Hepatocyte (in vitro differentiated cells): ENCODE measurements around the gene HLA-E. TPM values are rescaled to one million over a fixed set of nuclear protein-coding genes. Genes with fewer than 3 reads are reported as not detected.
"Not testable (repeated sequence)": the region's sequence is repeated elsewhere in the genome, so short reads cannot be mapped to it uniquely, and the experiment has no call there.

Experiments
- DNase-seq: peaks from one replicate; pipeline ENCODE4 v3.0.0-alpha.2; 2016; ENCODE audit warnings: low spot score
- H2AFZ ChIP-seq: fragments of 200-600 bp; sonication (generic); 2 replicates; pipeline ENCODE4 v1.6.0; 2016; ENCODE audit warnings: antibody characterized with exemption, mild to moderate bottlenecking
- H3K27ac ChIP-seq: fragments of 200-600 bp; sonication (generic); 2 replicates; pipeline ENCODE4 v1.5.1; 2016; ENCODE audit warnings: mild to moderate bottlenecking
- H3K27me3 ChIP-seq: fragments of 200-600 bp; sonication (generic); 2 replicates; pipeline ENCODE4 v1.6.1; 2016
- H3K36me3 ChIP-seq: fragments of 200-600 bp; sonication (generic); replicated peaks from 2 replicates; pipeline ENCODE4 v1.5.1; 2016; ENCODE audit warnings: low read depth; ENCODE audit not compliant: insufficient read depth
- H3K4me1 ChIP-seq: fragments of 200-600 bp; sonication (generic); 2 replicates; pipeline ENCODE4 v1.5.1; 2016; ENCODE audit warnings: mild to moderate bottlenecking, moderate library complexity; ENCODE audit not compliant: insufficient read depth
- H3K4me2 ChIP-seq: fragments of 200-600 bp; sonication (generic); 2 replicates; pipeline ENCODE4 v1.6.0; 2016
- H3K4me3 ChIP-seq: fragments of 200-600 bp; sonication (generic); 2 replicates; pipeline ENCODE4 v1.5.1; 2016; ENCODE audit warnings: mild to moderate bottlenecking
- H3K79me2 ChIP-seq: fragments of 200-600 bp; sonication (generic); 2 replicates; pipeline ENCODE4 v1.6.0; 2017; ENCODE audit warnings: mild to moderate bottlenecking
- H3K9me2 ChIP-seq: fragments of 200-600 bp; sonication (generic); replicated peaks from 2 replicates; pipeline ENCODE4 v1.6.0; 2017; ENCODE audit warnings: mild to moderate bottlenecking; ENCODE audit not compliant: insufficient read depth
- H3K9me3 ChIP-seq: fragments of 200-600 bp; sonication (generic); 2 replicates; pipeline ENCODE4 v1.5.1; 2016; ENCODE audit warnings: low read depth, mild to moderate bottlenecking
- H4K20me1 ChIP-seq: fragments of 200-600 bp; sonication (generic); 2 replicates; pipeline ENCODE4 v1.6.0; 2016; ENCODE audit warnings: mild to moderate bottlenecking; ENCODE audit not compliant: insufficient read depth, poor library complexity, severe bottlenecking
- CTCF ChIP-seq: fragments of 200-600 bp; sonication (generic); IDR thresholded peaks from 2 replicates; pipeline ENCODE4 v1.5.1; 2016; ENCODE audit warnings: antibody characterized with exemption, mild to moderate bottlenecking; ENCODE audit not compliant: poor library complexity
- EZH2 ChIP-seq: fragments of 200-600 bp; sonication (generic); IDR thresholded peaks from 2 replicates; pipeline ENCODE4 v1.6.1; 2016; ENCODE audit warnings: antibody characterized with exemption, mild to moderate bottlenecking, borderline replicate concordance
- EZH2phosphoT487 ChIP-seq: fragments of 200-600 bp; sonication (generic); IDR thresholded peaks from one replicate; pipeline ENCODE4 v1.6.1; 2018; ENCODE audit warnings: antibody characterized with exemption, mild to moderate bottlenecking, low read depth, moderate library complexity; ENCODE audit not compliant: unreplicated experiment, severe bottlenecking
- WGBS: methylation state at CpG from one replicate; pipeline ENCODE4 v1.1.6; 2016; ENCODE audit warnings: low lambda C conversion rate; ENCODE audit errors: missing lambda C conversion rate; 5-methylcytosine and 5-hydroxymethylcytosine counted together
- polyA plus RNA-seq: library from polyadenylated mRNA; unstranded; fragments of >200 nt; fragmentation: Nextera tagmentation; extraction: Ambion mirVana; gene quantifications from 2 replicates; pipeline ENCODE4 v1.2.1, GENCODE V29; 2016
- total RNA-seq: library from RNA; depleted of rRNA; stranded (reverse); fragments of >200 nt; gene quantifications from 2 replicates; pipeline ENCODE4 v1.2.3, GENCODE V29; 2014

The HLA-E gene
- total and polyA plus RNA-seq, 2 experiments from 2014 or later, result 141 to 158 TPM

DNA sequence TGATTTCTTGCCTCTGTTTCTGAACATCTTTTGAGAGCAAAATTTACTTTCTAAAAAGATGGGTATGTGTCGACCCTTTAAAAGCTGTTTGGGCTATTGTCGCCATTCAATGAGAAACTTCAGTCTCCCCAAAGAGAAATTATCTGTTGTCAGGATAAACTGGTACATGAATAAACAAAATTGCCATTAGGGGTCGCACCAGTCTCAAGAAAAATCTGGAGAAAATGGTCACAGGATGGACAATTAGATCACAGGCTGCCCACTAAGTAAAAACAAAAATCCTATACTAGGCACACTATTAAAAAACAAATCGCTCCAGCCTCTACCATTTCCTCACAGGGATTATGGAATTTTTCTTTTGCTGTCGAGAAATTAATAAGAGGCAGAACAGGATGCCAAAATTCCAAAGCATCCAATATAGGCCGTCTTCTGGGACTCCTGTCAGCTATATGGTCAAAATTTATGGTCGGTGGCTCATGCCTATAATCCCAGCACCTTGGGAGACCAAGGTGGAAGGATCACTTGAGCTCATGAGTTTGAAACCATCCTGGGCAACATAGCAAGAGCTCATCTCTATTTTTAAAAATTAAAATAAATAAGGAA lies 5.5 kb upstream of the HLA-E start:
- WGBS, result 32% methylated on average over 7 of the region's 7 CpGs
- Histone ChIP-seq H3K36me3 (no peaks in the 10 kb centered on the region), H3K27ac (no peak overlapping the region), H3K79me2 (no peaks in the 10 kb centered on the region), H3K4me2 (no peak overlapping the region), H3K9me3 (no peaks in the 10 kb centered on the region), H3K27me3 (peaks cover 41% of the 10 kb centered on the region), H3K4me3 (no peak overlapping the region), H4K20me1 (no peaks in the 10 kb centered on the region), H2AFZ (no peak overlapping the region), H3K9me2 (no peaks in the 10 kb centered on the region), H3K4me1 (no peaks in the 10 kb centered on the region)
- TF ChIP-seq CTCF, result peak; percentile 66
- TF ChIP-seq EZH2phosphoT487, result no peak
- TF ChIP-seq EZH2, result no peak
- peak; percentile 70 for DNase-seq

GRCh38 chr6:30485236-30485635 lies 4.1 kb upstream of the HLA-E start:
- Histone ChIP-seq H2AFZ (no peak overlapping the region), H3K27me3 (peaks cover 27% of the 10 kb centered on the region), H3K4me2 (no peak overlapping the region), H3K9me3 (no peaks in the 10 kb centered on the region), H4K20me1 (peaks cover under 1% of the 10 kb centered on the region), H3K4me3 (no peak overlapping the region), H3K79me2 (peaks cover 1% of the 10 kb centered on the region), H3K4me1 (peaks cover 1% of the 10 kb centered on the region), H3K9me2 (no peaks in the 10 kb centered on the region), H3K27ac (no peak overlapping the region), H3K36me3 (no peaks in the 10 kb centered on the region)
- 66% methylated on average over 3 of the region's 3 CpGs for WGBS
- no peak for DNase-seq
- TF ChIP-seq CTCF, result no peak
- TF ChIP-seq EZH2, result no peak
- TF ChIP-seq EZH2phosphoT487, result no peak

- no peak overlapping the region for H3K4me3 ChIP-seq
Observed at GRCh38 chr6:30487926-30488325, 1.4 kb upstream of the HLA-E start.

DNA sequence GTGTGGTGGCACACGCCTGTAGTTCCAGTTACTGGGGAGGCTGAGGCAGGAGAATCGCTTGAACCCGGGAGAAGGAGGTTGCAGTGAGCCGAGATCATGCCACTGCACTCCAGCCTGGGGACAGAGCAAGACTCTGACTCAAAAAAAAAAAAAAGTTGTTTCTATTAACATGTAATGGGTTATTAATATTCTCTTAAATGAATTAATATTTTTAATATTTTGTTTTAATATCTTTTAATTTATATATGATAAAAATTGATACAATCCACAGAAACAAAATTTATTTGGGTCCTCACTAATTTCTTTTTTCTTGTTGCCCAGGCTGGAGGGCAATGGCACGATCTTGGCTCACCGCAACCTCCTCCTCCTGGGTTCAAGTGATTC lies 620 bp upstream of the HLA-E start:
- not testable (repeated sequence) for H3K36me3 ChIP-seq, H3K27me3 ChIP-seq, DNase-seq, H3K9me3 ChIP-seq, H3K9me2 ChIP-seq, H3K4me3 ChIP-seq, H4K20me1 ChIP-seq, H3K4me1 ChIP-seq
- Histone ChIP-seq H3K27ac (peak overlapping the region; percentile 77), H2AFZ (peak overlapping the region; percentile 29), H3K4me2 (peak overlapping the region; percentile 43), H3K79me2 (peaks cover 12% of the 10 kb centered on the region)
- 96% methylated on average over 6 of the region's 6 CpGs for WGBS

More at GRCh38 chr6:30487926-30488325, 1.4 kb upstream of the HLA-E start:
- Histone ChIP-seq H3K4me2 (no peak overlapping the region), H2AFZ (no peak overlapping the region), H3K4me1 (peaks cover 7% of the 10 kb centered on the region), H4K20me1 (peaks cover 10% of the 10 kb centered on the region), H3K27ac (no peak overlapping the region), H3K79me2 (peaks cover 12% of the 10 kb centered on the region), H3K36me3 (no peaks in the 10 kb centered on the region), H3K9me2 (no peaks in the 10 kb centered on the region), H3K9me3 (no peaks in the 10 kb centered on the region), H3K27me3 (peaks cover 6% of the 10 kb centered on the region)
- TF ChIP-seq CTCF, result no peak
- no peak for TF ChIP-seq EZH2phosphoT487
- TF ChIP-seq EZH2, result no peak
- WGBS, result 70% methylated on average over 9 of the region's 9 CpGs
- no peak for DNase-seq
